Stimulated activated CD4-positive, alpha-beta T cell treated with anti-CD3 and anti-CD28 coated beads, Interleukin-4, amount 100 ng/mL, for 4 hours (primary cell): Measurements from ENCODE around the gene THPO.

Experiments
- DNase-seq, 2 experiments: peaks; one replicate each; pipeline ENCODE4 v3.0.0-alpha.2; 2020

The THPO gene

GRCh38 chr3:184384342-184384741 lies 6.3 kb upstream of the THPO start:
- no peak for DNase-seq

GRCh38 chr3:184383033-184383740 lies 5.2 kb upstream of the THPO start:
- DNase-seq, result no peak

- DNase-seq, result no peak
Observed at GRCh38 chr3:184382326-184383032, 4.5 kb upstream of the THPO start.

- peak in 1 of 2 experiments; percentile 10 for DNase-seq
Observed at GRCh38 chr3:184381261-184382224, 3.5 kb upstream of the THPO start.

GRCh38 chr3:184380627-184381260 lies 2.7 kb upstream of the THPO start:
- DNase-seq, result no peak

GRCh38 chr3:184380185-184380626 lies 2.2 kb upstream of the THPO start:
- peak in 1 of 2 experiments; percentile 40 for DNase-seq

GRCh38 chr3:184379358-184380184 lies 1.6 kb upstream of the THPO start, which contains the start of gene CHRD:
TSS of gene CHRD (plus strand) at chr3:184380054. CDS start at chr3:184380319, 265 bp downstream.
- DNase-seq, result no peak

GRCh38 chr3:184378651-184379357 lies 797 bp upstream of the THPO start:
- DNase-seq, result no peak

- no peak for DNase-seq
Observed at GRCh38 chr3:184377374-184377773, 633 bp downstream of the THPO start.

- DNase-seq, result no peak
Observed at GRCh38 chr3:184375747-184376461, 2.1 kb downstream of the THPO start.

- DNase-seq, result no peak
Observed at GRCh38 chr3:184373422-184373821, 4.6 kb downstream of the THPO start.

GRCh38 chr3:184372911-184373310 lies 5.1 kb downstream of the THPO start:
- DNase-seq, result no peak

GRCh38 chr3:184372296-184372821 lies 5.6 kb downstream of the THPO start:
- no peak for DNase-seq

GRCh38 chr3:184371570-184372018 lies 6.4 kb downstream of the THPO start:
- DNase-seq, result peak; percentile 45 to 59

GRCh38 chr3:184368586-184369183 lies 9.3 kb downstream of the THPO start:
- no peak for DNase-seq

GRCh38 chr3:184368116-184368515 lies 9.9 kb downstream of the THPO start:
- DNase-seq, result no peak

- DNase-seq, result no peak
Observed at GRCh38 chr3:184366619-184367289, 11.3 kb downstream of the THPO start.

GRCh38 chr3:184362668-184363546 lies 15.1 kb downstream of the THPO start:
- peak; percentile 89 to 93 for DNase-seq
